Astrocyte of the spinal cord (primary cell): ENCODE data around the gene GPR52.

ENCODE experiments used
- DNase-seq: peaks from one replicate; pipeline ENCODE4 v3.0.0; 2011; ENCODE audit warnings: low read depth, low spot score
- H3K4me3 ChIP-seq: 2 replicates; pipeline ENCODE4 v1.5.1; 2011; ENCODE audit warnings: low read depth, mild to moderate bottlenecking, low read length, moderate library complexity
- CTCF ChIP-seq: IDR thresholded peaks from 2 replicates; pipeline ENCODE4 v1.5.1; 2012; ENCODE audit warnings: low read depth, mild to moderate bottlenecking, low read length, inconsistent platforms
- in situ Hi-C: cut with HindIII; loops from 2 replicates; pipeline ENCODE4 v1.10.0; 2017; ENCODE audit warnings: low sequenced_read_pairs

Gene GPR52

GRCh38 chr1:174479281-174479680 lies 31.5 kb downstream of the GPR52 start:
- TF ChIP-seq CTCF, result no peak
- DNase-seq, result no peak
- in situ Hi-C loops, result no loop called here
- no peak overlapping the region for H3K4me3 ChIP-seq

DNA sequence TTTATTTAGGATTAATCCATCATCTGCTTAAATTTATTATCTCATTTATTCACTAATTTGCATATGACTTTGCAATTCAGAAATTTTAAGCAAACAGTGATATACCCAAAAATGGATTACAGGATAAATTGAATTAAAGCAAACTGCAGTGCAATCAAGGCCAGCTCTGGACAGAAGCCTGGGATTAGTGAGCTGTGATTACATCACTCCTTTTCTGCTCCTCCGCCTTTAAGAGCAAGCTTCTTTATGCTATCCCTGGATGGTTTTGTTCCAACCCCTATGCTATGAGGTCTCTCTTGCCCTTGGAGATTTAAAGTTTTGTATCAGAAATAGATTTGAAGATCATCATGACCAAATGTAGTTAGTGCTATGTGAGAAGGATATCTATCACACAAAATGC lies 32.6 kb downstream of the GPR52 start:
- H3K4me3 ChIP-seq, result no peak overlapping the region
- in situ Hi-C loops, result no loop called here
- no peak for DNase-seq
- TF ChIP-seq CTCF, result no peak

- no peak for DNase-seq
- no peak for TF ChIP-seq CTCF
- no peak overlapping the region for H3K4me3 ChIP-seq
- in situ Hi-C loops, result no loop called here
Measured at GRCh38 chr1:174491606-174492005, 43.8 kb downstream of the GPR52 start.

DNA sequence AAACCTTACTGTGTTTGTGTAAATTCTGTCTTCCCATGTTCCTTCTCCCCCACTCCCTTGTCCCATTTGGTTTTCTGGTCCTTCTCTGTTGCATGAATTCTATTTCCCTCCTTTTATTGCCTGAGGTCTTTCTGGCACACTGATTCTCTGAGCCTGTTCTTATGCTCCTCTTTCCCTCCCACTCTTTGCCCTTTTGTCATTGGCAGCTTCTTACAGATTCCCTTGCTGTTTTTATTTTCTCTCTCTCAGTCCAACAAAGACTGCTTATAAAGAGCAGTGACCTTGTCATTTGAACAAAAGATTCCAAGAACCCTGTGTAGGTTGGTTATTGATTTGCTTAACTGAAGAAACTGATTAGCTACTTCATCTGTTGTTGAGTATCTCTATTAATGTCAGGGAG lies 49.7 kb downstream of the GPR52 start:
- TF ChIP-seq CTCF, result no peak
- H3K4me3 ChIP-seq, result no peak overlapping the region
- in situ Hi-C loops, result no loop called here
- no peak for DNase-seq
